ENCODE measurements around the gene DIRAS1.

GRCh38 chr19:2756921-2757881, 36.0 kb upstream of the DIRAS1 start:
- TF ChIP-seq IRF1 (CRISPR knock-in tag; IDR thresholded peaks at IDR 0.05): no peak
- TF ChIP-seq CREM (CRISPR knock-in tag; IDR thresholded peaks at IDR 0.05): no peak
- no peak for TF ChIP-seq ZNF671 (CRISPR knock-in tag; IDR thresholded peaks at IDR 0.05)
- TF ChIP-seq CTCF (IDR thresholded peaks at IDR 0.05): no peak
- TF ChIP-seq ZNF138 (CRISPR knock-in tag; conservative IDR thresholded peaks at IDR 0.05): no peak
- TF ChIP-seq ATF1 (CRISPR knock-in tag; IDR thresholded peaks at IDR 0.05): no peak
- TF ChIP-seq ZNF423 (CRISPR knock-in tag; IDR thresholded peaks at IDR 0.05): no peak
- no peak for TF ChIP-seq ZNF532 (CRISPR knock-in tag; IDR thresholded peaks at IDR 0.05; ENCODE audit: borderline replicate concordance)
- TF ChIP-seq FOXJ3 (CRISPR knock-in tag; IDR thresholded peaks at IDR 0.05; ENCODE audit: borderline replicate concordance): no peak
- TF ChIP-seq HMGA2 (CRISPR knock-in tag; IDR thresholded peaks at IDR 0.05): no peak
- TF ChIP-seq ZNF281 (CRISPR knock-in tag; IDR thresholded peaks at IDR 0.05): no peak
- TF ChIP-seq USF2 (CRISPR knock-in tag; IDR thresholded peaks at IDR 0.05): no peak

Measured in WTC11 (cell line).